ENCODE data around the gene RAB3B. TPM values are rescaled to one million over a fixed set of nuclear protein-coding genes. Genes with fewer than 3 reads are reported as not detected.
A peak's percentile ranks its signal among the peaks of the same experiment; 100 is the strongest.

The RAB3B gene
- total and polyA plus RNA-seq, 9 of the 15 experiments (the other 6 are each of a cell fraction or from before 2014, with no cell fraction given), result 0.07 to 0.47 (median 0.27) TPM

DNA sequence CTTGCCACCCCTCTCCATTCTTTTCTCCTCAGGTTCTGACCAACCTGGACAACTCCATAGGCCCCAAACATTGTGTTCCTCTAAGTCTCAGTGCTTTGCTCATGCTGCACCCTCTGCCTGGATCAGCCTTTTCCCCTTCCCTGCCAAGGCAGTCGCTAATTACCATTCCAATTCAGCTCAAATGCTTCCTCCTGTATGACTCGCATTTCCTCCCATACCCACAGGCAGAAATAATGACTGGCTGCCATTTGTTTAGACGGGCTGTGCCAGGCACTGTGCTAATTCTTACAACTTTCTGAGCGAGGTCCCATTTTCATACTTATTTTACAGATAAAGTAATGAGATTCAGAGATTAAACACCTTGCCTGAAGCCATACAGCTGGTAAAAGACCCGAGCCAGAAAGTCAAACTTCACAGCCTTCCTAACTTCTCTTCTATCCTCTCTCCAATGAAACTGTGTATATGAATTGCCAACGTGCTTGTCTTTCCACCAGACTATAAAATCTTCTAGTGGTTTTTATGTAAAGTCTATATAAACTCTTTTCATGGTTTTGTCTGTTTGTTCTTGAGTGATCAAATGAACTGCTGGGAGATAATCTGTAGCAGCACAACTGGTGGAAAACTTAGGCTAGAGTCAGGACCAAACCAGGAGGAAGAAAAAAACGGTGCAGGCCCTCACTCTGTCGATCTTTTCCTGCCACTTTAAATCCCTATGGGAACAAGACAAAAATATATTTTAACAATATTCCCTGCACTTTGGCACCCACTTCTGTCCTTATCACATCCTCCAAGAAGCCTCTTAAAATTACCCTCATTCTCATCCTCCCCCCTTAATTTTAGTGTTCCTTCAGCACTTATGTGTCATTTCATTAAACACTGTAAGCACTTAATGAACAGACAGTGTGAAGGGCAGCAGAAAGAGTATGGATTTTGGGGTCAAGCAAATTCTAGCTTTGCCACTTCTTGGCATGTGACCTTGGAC, 33.7 kb downstream of the RAB3B start (continued):
- TF ChIP-seq, protein P1, sequence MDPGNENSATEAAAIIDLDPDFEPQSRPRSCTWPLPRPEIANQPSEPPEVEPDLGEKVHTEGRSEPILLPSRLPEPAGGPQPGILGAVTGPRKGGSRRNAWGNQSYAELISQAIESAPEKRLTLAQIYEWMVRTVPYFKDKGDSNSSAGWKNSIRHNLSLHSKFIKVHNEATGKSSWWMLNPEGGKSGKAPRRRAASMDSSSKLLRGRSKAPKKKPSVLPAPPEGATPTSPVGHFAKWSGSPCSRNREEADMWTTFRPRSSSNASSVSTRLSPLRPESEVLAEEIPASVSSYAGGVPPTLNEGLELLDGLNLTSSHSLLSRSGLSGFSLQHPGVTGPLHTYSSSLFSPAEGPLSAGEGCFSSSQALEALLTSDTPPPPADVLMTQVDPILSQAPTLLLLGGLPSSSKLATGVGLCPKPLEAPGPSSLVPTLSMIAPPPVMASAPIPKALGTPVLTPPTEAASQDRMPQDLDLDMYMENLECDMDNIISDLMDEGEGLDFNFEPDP (CRISPR knock-in tag; IDR thresholded peaks at IDR 0.05), result no peak
- TF ChIP-seq ZNF561 (CRISPR knock-in tag; conservative IDR thresholded peaks at IDR 0.05) (no peak), ELF1 (tag; IDR thresholded peaks at IDR 0.05) (no peak)

DNA sequence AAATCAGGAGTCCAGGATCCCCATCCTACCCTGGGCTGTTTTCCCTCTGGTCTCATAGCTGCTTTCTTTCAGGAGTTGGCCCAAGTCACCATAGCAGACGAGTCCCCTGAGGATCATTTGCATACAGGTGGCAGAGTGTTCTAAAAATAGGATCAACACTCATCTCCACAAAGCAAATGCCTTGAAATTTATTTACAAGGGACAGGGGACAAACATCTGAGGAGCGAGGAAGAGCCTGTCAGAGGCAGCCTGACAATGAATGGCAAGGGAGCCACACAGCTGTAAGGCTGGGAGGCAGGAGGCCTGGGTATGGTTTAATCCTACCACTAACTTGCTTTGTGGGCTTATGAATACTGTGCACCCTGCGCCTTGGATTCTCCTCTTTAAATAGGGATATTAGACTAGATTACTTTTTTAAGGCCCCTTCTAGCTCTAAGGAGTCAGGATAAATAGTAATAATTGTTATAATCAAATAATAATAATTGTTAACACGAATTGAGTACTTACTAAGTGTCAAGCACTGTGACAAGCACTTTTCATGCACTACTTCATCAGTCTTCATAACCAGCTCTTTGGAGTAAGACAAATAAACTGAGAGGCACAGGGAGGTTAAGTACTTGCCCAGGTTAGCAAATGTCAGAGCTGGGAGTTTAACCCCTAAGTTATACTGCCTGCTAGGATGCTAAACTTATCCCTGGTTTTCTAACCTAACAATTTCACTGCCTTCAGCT, 34.5 kb downstream of the RAB3B start:
- no peaks in the 10 kb centered on the region for H3K9me3 ChIP-seq (replicated peaks; ENCODE audit: control insufficient read depth, insufficient read depth, low read depth, low read length)
- BruUV-seq (replicated peaks), result no TSS peak
- POLR2A ChIA-PET, result interaction anchor here (0.7 to 1.7 kb wide), 5 partner anchors 9 to 1183 kb away, joined by 3 to 5 read pairs (median 4); no protein-coding TSS in a partner anchor
- H2AFZ ChIP-seq (ENCODE audit: low read depth, low read length), result peak overlapping the region; percentile 73
- WGBS (ENCODE audit: insufficient coverage, low coverage, missing lambda C conversion rate), result 54% methylated on average over 4 of the region's 4 CpGs
- no peak overlapping the region for H3K4me3 ChIP-seq
- no peaks in the 10 kb centered on the region for H3K9me1 ChIP-seq (ENCODE audit: control insufficient read depth, insufficient read depth, low read length)
- H3K27me3 ChIP-seq (ENCODE audit: control insufficient read depth in 2 of 2, insufficient read depth in 2 of 2, low read length in 2 of 2), result 0 out of 5 replicates have a peak, but pooled peaks cover 0 to 7% of the 10 kb centered on the region in 2 experiments
- intact Hi-C loops (cut with micrococcal nuclease) (no loop called here), in situ Hi-C loops (cut with MboI) (no loop called here)
- no peaks in the 10 kb centered on the region for H3K79me2 ChIP-seq (ENCODE audit: control insufficient read depth, insufficient read depth, low read length)
- CTCF ChIA-PET (ENCODE audit: low intra/inter-chr PET ratio), result no interaction called here
- no peaks in the 10 kb centered on the region for H4K20me1 ChIP-seq (replicated peaks; ENCODE audit: control insufficient read depth, insufficient read depth, low read length)
- no peak overlapping the region for H3K27ac ChIP-seq (ENCODE audit: extremely low read depth, low read depth, low read length)
- ATAC-seq (no peak), DNase-seq (ENCODE audit: extremely low read depth in 1 of 4, low spot score in 3 of 4) (no peak), FAIRE-seq (no peak)
- no peak for TF ChIP-seq HMGN3 (IDR thresholded peaks at IDR 0.05; ENCODE audit: borderline replicate concordance, extremely low read depth, insufficient read length, low read depth, low read length)
- TF ChIP-seq, protein P2, sequence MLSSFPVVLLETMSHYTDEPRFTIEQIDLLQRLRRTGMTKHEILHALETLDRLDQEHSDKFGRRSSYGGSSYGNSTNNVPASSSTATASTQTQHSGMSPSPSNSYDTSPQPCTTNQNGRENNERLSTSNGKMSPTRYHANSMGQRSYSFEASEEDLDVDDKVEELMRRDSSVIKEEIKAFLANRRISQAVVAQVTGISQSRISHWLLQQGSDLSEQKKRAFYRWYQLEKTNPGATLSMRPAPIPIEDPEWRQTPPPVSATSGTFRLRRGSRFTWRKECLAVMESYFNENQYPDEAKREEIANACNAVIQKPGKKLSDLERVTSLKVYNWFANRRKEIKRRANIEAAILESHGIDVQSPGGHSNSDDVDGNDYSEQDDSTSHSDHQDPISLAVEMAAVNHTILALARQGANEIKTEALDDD (IDR thresholded peaks at IDR 0.05), result 0 out of 2 replicates have a peak, but pooled peaks have one; percentile 7
- H3K36me3 ChIP-seq (ENCODE audit: control insufficient read depth, insufficient read depth, low read length), result no peaks in the 10 kb centered on the region
- H3K9ac ChIP-seq (ENCODE audit: insufficient read depth in 1 of 2, low read depth in 2 of 2, low read length in 2 of 2), result no peak overlapping the region
- H3K4me2 ChIP-seq (ENCODE audit: insufficient read depth, low read length), result no peak overlapping the region
- H3K4me1 ChIP-seq (replicated peaks in 1 of 2; ENCODE audit: control insufficient read depth in 2 of 2, insufficient read depth in 2 of 2, low read length in 2 of 2), result peaks cover 8 to 44% of the 10 kb centered on the region in 2 experiments; a peak in 4 of 5 replicates
